ENCODE results near the gene ZFP64. TPM values are rescaled to one million over a fixed set of nuclear protein-coding genes. Genes with fewer than 3 reads are reported as not detected.

ZFP64 gene
- total and polyA plus RNA-seq, 5 donors, result 3.7 to 10.6 (median 8.5) TPM

DNA sequence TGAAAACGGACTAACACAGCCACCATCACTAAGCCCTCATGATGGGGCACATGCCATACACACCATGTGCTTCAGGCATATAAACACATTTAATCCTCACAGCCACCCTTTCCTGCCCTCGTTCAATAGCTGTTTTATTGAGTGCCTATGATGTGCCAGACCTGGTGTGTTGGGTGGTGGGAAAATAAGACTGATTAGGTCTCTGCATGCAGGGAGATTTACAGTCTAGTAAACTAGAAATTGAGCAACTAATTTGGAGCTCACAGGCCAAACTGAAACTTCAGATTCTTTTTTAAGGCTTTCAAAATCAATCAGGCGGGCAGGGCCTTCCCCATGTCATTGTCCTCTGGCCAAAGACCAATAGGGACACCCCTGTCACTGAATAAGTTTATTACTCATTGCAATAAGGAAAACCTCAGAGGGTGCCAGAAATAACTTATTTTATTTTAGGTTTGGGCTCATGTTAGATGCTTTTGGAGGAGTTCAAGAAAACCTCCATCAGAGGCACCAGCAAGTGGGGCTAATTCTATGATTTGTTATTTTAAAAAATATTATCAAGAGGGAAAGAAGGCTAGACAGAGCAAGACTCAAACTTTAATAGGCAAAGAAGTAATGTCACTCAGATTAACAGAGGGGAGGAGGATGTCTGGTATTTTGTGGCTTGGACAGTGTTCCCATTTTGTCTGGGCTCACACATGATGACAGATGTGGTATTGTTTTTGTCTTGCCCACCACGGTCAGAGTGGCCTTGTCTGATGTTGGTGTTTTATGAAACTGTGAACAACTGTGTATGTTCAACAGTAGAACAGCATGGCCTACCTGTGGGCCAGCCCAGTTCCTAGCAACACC lies 12.0 kb downstream of the ZFP64 start:
- no peaks in the 10 kb centered on the region for H3K9me3 ChIP-seq (ENCODE audit: control insufficient read depth, low read length)
- DNase-seq (no peak), ATAC-seq (no peak)
- H3K4me1 ChIP-seq (ENCODE audit: control insufficient read depth, insufficient read depth, low read length), result no peaks in the 10 kb centered on the region
- intact Hi-C loops (cut with DNase I), result no loop called here
- WGBS, result 80% methylated on average over 4 of the region's 4 CpGs
- H3K27me3 ChIP-seq (ENCODE audit: control insufficient read depth, insufficient read depth), result no peaks in the 10 kb centered on the region
- no peak overlapping the region for H3K4me3 ChIP-seq (ENCODE audit: low read length)
- H3K27ac ChIP-seq (ENCODE audit: low read length), result no peak overlapping the region

DNA sequence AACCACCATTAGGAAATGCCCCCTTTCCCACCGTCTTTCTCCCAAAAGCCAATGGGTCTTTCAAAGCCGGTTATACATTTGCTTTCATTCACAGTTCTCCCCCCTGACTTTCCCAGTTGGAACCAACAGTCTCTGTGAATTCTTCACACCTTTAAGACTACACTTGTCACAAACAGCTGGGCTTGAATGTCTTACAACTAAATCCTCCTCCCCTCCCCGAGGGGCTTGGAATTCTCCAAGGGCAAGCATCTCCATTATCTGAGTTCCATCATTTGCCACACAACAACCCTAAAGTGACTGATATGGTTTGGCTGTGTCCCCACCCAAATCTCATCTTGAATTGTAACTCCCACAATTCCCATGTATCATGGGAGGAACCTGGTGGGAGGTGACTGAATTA lies 12.9 kb downstream of the ZFP64 start:
- no peak for ATAC-seq
- intact Hi-C loops (cut with DNase I), result no loop called here
- H3K27ac ChIP-seq (ENCODE audit: low read length), result no peak overlapping the region
- H3K27me3 ChIP-seq (ENCODE audit: control insufficient read depth, insufficient read depth), result no peaks in the 10 kb centered on the region
- no peak overlapping the region for H3K4me3 ChIP-seq (ENCODE audit: low read length)
- no peaks in the 10 kb centered on the region for H3K9me3 ChIP-seq (ENCODE audit: control insufficient read depth, low read length)
- H3K4me1 ChIP-seq (ENCODE audit: control insufficient read depth, insufficient read depth, low read length), result no peaks in the 10 kb centered on the region
- DNase-seq, result no peak
- WGBS, result 67% methylated on average over 3 of the region's 3 CpGs

DNA sequence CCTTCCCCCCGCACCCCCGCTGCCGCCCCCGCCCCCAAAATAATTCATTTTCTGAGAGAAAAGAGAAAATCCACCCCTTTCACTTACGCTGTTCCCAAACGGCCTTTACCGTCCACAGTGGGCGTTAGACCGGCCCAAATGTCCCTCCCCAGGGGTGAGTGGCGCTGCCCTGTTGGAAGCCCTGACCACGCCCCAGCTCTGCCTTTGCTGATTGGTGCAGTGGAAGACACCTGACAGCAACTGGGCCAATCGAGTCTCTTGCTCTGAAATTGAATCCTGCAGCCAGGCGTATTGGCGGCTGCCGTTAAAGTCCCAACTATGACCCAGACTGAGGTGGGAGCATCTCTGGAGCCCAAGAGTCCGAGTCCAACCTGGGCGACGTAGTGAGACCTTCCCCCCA lies 15.7 kb downstream of the ZFP64 start:
- Histone ChIP-seq H3K4me1 (ENCODE audit: control insufficient read depth, insufficient read depth, low read length) (no peaks in the 10 kb centered on the region), H3K4me3 (ENCODE audit: low read length) (no peak overlapping the region), H3K27me3 (ENCODE audit: control insufficient read depth, insufficient read depth) (no peaks in the 10 kb centered on the region), H3K27ac (ENCODE audit: low read length) (no peak overlapping the region), H3K9me3 (ENCODE audit: control insufficient read depth, low read length) (no peaks in the 10 kb centered on the region)
- no peak for ATAC-seq
- no peak for DNase-seq
- WGBS, result 99% methylated on average over 18 of the region's 18 CpGs
- intact Hi-C loops (cut with DNase I), result no loop called here

DNA sequence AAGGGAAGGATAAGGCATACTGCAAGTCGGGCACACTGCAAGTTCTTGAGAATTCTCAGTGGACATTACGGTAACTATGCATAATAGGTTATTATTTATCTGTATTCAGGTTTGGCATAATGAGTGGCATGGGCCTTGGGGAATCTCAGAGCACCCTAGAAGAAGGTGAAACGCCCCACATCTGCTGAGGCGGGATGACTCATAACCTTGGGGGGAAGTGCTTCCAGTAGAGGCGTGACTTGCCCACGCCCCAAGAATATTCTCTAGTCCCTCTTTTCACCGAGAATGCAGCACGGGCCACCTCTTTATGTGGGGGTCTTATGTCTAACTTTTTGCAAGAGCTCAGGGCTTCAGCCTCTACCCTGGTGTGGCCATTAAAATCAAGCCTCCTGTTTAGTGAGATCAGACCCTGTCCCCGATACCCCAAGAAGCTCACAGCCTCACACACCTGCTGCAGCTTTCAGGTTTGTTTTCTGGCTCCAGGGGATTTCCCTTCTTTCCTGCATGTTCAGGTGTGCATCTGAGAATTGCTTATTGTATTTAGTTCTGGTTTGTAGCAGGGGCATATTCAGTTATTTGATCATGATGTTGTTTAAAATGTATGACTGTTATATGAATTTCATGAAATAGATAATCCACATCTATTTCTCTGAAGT lies 19.1 kb downstream of the ZFP64 start:
- no peaks in the 10 kb centered on the region for H3K9me3 ChIP-seq (ENCODE audit: control insufficient read depth, low read length)
- no peaks in the 10 kb centered on the region for H3K27me3 ChIP-seq (ENCODE audit: control insufficient read depth, insufficient read depth)
- H3K4me3 ChIP-seq (ENCODE audit: low read length), result no peak overlapping the region
- intact Hi-C loops (cut with DNase I), result no loop called here
- DNase-seq (no peak), ATAC-seq (no peak)
- H3K4me1 ChIP-seq (ENCODE audit: control insufficient read depth, insufficient read depth, low read length), result no peaks in the 10 kb centered on the region
- WGBS, result 95% methylated on average over 9 of the region's 9 CpGs
- no peak overlapping the region for H3K27ac ChIP-seq (ENCODE audit: low read length)

DNA sequence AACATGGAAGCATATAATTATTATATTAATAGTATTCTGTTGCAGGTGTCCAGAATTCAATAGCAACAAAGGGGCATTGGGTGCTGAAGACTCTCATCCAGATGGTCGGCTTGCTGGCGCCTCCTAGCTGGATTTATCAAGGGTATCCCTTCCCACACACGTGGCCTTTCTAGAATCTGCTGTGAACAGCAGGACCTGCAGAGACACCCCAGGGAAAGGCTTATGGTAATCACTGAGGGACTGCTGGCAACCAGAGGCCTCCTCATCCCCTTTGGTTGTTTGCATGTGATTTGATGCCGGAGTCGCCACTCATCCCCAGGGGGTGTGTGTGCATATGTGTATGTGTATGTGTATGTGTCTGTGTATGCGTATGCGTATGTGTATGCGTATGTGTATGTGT lies 20.6 kb downstream of the ZFP64 start:
- no peaks in the 10 kb centered on the region for H3K9me3 ChIP-seq (ENCODE audit: control insufficient read depth, low read length)
- ATAC-seq, result no peak
- H3K27ac ChIP-seq (ENCODE audit: low read length), result no peak overlapping the region
- WGBS, result 94% methylated on average over 8 of the region's 8 CpGs
- H3K27me3 ChIP-seq (ENCODE audit: control insufficient read depth, insufficient read depth), result no peaks in the 10 kb centered on the region
- no peak for DNase-seq
- no peaks in the 10 kb centered on the region for H3K4me1 ChIP-seq (ENCODE audit: control insufficient read depth, insufficient read depth, low read length)
- no peak overlapping the region for H3K4me3 ChIP-seq (ENCODE audit: low read length)
- intact Hi-C loops (cut with DNase I), result no loop called here

DNA sequence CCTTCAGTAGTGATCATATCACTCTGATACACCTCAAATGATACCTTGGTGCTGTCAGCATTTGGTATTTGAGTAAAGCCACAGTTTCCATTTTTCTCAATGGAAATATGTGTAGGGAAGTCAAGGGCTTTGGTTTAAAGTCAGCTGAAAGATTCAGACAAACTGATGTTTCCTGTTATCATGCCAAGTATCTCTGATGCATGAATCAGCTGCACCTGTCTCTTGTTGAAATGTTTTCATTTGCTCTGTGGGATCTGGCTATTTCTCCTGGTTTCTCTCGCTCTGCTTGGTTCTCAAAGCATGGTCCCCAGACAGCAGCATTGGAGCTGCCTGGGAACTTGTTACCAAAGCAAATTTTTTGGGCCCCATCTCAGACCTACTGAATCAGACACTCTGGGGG lies 23.5 kb downstream of the ZFP64 start:
- DNase-seq (no peak), ATAC-seq (no peak)
- Histone ChIP-seq H3K27ac (ENCODE audit: low read length) (no peak overlapping the region), H3K4me1 (ENCODE audit: control insufficient read depth, insufficient read depth, low read length) (no peaks in the 10 kb centered on the region), H3K4me3 (ENCODE audit: low read length) (no peak overlapping the region), H3K27me3 (ENCODE audit: control insufficient read depth, insufficient read depth) (no peaks in the 10 kb centered on the region), H3K9me3 (ENCODE audit: control insufficient read depth, low read length) (no peaks in the 10 kb centered on the region)
- intact Hi-C loops (cut with DNase I), result no loop called here
- WGBS, result 100% methylated on average over 1 of the region's 1 CpG

DNA sequence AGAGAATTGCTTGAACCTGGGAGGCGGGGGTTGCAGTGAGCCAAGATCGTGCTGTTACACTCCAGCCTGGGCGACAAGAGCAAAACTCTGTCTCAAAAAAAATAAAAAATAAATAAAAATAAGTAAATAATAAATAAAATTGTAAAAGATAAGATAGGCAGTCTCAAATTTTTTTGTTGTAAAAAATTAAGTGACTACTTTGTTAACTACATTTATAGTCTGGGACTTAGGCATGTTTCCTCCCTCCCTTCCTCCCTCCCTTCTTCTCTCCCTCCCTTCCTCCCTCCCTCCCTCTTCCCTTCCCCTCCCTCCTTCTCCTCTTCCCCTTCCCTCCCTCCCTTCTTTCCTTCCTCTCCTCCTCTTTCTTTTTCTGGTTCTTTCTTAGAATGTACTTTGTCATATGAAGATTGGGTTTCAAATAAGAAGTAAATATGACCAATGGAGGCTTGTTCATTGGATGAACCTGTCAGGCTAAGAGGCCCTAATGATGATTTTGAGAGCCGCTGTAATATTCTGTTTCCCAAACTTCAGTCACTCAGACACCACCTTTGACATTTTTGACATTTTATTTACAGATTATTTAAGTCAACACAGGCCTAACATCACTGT lies 24.2 kb downstream of the ZFP64 start:
- ATAC-seq (no peak), DNase-seq (no peak)
- Histone ChIP-seq H3K9me3 (ENCODE audit: control insufficient read depth, low read length) (no peaks in the 10 kb centered on the region), H3K4me1 (ENCODE audit: control insufficient read depth, insufficient read depth, low read length) (no peaks in the 10 kb centered on the region), H3K4me3 (ENCODE audit: low read length) (no peak overlapping the region), H3K27me3 (ENCODE audit: control insufficient read depth, insufficient read depth) (no peaks in the 10 kb centered on the region), H3K27ac (ENCODE audit: low read length) (no peak overlapping the region)
- WGBS, result 98% methylated on average over 4 of the region's 4 CpGs
- intact Hi-C loops (cut with DNase I), result no loop called here

DNA sequence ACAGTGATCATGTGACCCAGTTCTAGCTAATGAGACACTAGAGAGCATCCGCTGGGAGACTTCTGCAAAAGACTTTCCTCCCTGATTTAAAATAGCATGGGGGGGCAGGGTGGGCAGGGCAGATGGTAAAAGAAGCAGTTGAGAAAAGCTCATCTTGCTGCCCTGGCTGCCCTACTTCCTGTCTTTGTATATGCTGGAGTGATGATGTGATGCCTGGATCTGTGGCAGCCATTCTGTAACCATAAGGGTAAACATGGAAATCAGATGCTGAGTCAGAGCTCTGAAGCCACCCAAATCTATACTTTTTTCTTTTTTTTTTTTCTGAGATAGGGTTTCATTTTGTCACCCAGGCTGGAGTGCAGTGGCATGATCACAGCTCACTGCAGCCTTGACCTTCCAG lies 25.4 kb downstream of the ZFP64 start:
- no peaks in the 10 kb centered on the region for H3K9me3 ChIP-seq (ENCODE audit: control insufficient read depth, low read length)
- DNase-seq (no peak), ATAC-seq (no peak)
- no peaks in the 10 kb centered on the region for H3K4me1 ChIP-seq (ENCODE audit: control insufficient read depth, insufficient read depth, low read length)
- H3K27ac ChIP-seq (ENCODE audit: low read length), result no peak overlapping the region
- no peaks in the 10 kb centered on the region for H3K27me3 ChIP-seq (ENCODE audit: control insufficient read depth, insufficient read depth)
- intact Hi-C loops (cut with DNase I), result no loop called here
- 98% methylated on average over 1 of the region's 1 CpG for WGBS
- H3K4me3 ChIP-seq (ENCODE audit: low read length), result no peak overlapping the region

DNA sequence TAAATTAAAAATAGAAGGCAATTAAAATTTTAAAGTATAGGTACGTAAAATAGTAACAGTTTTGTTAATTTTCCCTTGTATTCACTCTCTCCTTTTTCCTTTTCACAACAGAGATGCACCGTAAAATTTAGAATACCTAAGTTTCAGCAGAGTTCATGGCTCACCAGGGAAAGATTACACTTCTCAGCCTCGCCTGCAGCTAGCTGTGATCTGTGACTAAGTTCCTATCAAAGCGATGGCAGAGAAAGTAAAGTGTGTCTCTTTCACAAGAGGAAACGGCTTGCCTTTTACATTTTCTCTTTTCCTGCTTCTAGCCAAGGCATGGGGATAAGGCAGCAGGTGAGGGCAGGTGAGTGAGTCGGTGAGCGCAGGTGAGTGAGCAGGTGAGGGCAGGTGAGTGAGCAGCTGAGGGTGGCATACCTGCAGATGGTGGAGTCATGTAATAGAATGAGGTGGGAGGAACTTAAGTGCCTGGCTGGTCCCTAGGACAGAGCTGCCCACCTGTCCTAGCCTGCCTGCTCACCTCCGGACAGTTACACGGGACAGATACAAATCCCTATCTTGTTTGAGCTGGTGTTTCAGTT lies 30.9 kb downstream of the ZFP64 start:
- Histone ChIP-seq H3K27me3 (ENCODE audit: control insufficient read depth, insufficient read depth) (no peaks in the 10 kb centered on the region), H3K4me1 (ENCODE audit: control insufficient read depth, insufficient read depth, low read length) (no peaks in the 10 kb centered on the region), H3K27ac (ENCODE audit: low read length) (no peak overlapping the region), H3K4me3 (ENCODE audit: low read length) (no peak overlapping the region), H3K9me3 (ENCODE audit: control insufficient read depth, low read length) (no peaks in the 10 kb centered on the region)
- intact Hi-C loops (cut with DNase I), result no loop called here
- ATAC-seq, result no peak
- WGBS, result 93% methylated on average over 9 of the region's 9 CpGs
- no peak for DNase-seq

DNA sequence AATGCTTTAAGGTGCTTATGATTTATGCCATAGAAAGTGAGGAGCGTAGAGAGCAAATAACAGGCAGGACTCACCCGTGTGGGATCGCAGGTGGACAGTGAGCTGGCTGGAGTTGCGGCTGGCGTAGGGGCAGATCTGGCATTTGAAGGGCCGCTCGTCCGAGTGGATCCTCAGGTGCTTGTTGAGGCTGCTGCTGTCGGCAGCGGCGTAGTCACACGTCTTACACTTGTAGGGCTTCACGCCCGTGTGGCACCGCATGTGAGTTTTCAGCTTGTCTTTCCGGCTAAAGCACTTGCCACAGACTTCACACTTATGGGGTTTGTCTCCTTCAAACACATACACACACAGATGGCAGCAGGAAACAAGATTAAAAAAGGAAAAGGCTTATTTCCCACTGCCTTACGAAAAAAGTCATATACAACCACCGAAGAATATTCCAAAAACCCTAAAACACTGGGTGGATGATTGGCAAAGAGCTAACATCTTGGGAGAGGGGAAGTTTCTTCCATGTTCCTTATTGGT lies 31.5 kb downstream of the ZFP64 start:
- no peak for ATAC-seq
- no peak for DNase-seq
- Histone ChIP-seq H3K27me3 (ENCODE audit: control insufficient read depth, insufficient read depth) (no peaks in the 10 kb centered on the region), H3K4me1 (ENCODE audit: control insufficient read depth, insufficient read depth, low read length) (no peaks in the 10 kb centered on the region), H3K4me3 (ENCODE audit: low read length) (no peak overlapping the region), H3K27ac (ENCODE audit: low read length) (no peak overlapping the region), H3K9me3 (ENCODE audit: control insufficient read depth, low read length) (no peaks in the 10 kb centered on the region)
- WGBS, result 96% methylated on average over 18 of the region's 18 CpGs
- intact Hi-C loops (cut with DNase I), result no loop called here

DNA sequence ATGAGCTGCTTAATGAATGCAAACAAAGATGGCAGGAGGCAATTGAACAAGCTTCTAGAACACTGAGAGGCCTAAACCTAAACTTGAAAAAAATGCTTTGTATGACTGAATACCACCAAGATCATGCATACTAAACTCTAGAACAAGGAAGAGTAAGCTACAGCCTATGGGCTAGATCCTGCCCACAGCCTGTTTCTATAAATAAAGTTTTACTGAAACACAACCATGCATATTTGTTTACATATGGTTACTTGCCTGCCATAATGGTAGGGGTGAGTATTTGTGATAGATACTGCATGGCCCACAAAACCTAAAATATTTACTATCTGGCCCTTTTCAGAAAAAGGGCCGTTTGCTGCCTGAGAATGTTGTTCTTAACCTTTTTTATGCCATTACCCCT lies 37.0 kb downstream of the ZFP64 start:
- H3K4me1 ChIP-seq (ENCODE audit: control insufficient read depth, insufficient read depth, low read length), result no peaks in the 10 kb centered on the region
- no peaks in the 10 kb centered on the region for H3K9me3 ChIP-seq (ENCODE audit: control insufficient read depth, low read length)
- intact Hi-C loops (cut with DNase I), result no loop called here
- ATAC-seq (no peak), DNase-seq (no peak)
- H3K27ac ChIP-seq (ENCODE audit: low read length), result no peak overlapping the region
- WGBS, result 55% methylated on average over 1 of the region's 1 CpG
- no peaks in the 10 kb centered on the region for H3K27me3 ChIP-seq (ENCODE audit: control insufficient read depth, insufficient read depth)
- no peak overlapping the region for H3K4me3 ChIP-seq (ENCODE audit: low read length)

All from right cardiac atrium (tissue), 5 donors.